ENCODE results near the gene TM9SF3. TPM values are rescaled to one million over a fixed set of nuclear protein-coding genes. Genes with fewer than 3 reads are reported as not detected.

The TM9SF3 gene
- total RNA-seq, 1 donor from 2014 or later, result 192 TPM

DNA sequence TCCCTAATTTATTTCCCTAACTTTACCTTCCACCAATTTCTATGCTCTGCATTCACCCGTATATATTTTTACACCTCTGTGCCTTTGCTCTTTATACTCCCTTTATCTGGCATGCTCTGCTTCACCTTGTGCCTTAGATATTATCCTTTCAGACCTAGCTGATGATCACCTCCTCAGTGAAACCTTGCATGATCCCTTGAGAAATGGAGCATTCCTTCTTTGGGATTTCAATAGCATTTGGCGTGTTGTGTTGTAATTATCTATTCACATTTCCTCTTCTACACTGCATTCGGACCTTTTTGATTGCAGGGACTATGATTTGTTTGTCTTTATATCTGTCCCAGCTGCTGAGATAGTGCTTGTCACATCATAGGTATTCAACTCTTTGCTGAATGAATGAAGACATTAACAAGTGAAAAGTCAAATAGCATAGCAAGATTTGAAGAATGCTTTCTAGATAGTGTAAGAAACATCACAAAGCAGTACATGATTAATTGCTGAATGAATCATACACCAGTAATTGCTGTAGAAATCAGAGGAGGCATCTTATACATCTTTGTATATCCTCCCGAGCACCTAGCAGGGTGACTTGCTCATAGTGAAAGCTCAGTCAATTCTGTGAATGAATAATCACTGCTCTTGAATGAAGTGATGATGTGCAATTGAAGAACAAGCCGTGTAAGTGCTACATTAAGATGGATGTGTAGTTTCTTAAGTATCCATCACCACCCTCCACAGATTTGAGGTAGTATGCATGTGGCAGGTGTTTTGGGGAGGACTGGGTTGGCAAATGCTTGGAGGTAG lies 2.0 kb upstream of the TM9SF3 start:
- Mint-ChIP-seq H3K27me3 (ENCODE audit: low read depth) (no peaks in the 10 kb centered on the region), H3K4me3 (ENCODE audit: unreplicated experiment) (no peak overlapping the region), H3K36me3 (ENCODE audit: low read depth) (no peaks in the 10 kb centered on the region), H3K9me3 (ENCODE audit: low read depth) (no peaks in the 10 kb centered on the region), H3K4me1 (ENCODE audit: low read depth) (peaks cover 16% of the 10 kb centered on the region), H3K27ac (ENCODE audit: unreplicated experiment) (no peak overlapping the region)
- no peak for TF ChIP-seq CTCF (IDR thresholded peaks at IDR 0.05)
- DNase-seq (ENCODE audit: low spot score), result no peak

DNA sequence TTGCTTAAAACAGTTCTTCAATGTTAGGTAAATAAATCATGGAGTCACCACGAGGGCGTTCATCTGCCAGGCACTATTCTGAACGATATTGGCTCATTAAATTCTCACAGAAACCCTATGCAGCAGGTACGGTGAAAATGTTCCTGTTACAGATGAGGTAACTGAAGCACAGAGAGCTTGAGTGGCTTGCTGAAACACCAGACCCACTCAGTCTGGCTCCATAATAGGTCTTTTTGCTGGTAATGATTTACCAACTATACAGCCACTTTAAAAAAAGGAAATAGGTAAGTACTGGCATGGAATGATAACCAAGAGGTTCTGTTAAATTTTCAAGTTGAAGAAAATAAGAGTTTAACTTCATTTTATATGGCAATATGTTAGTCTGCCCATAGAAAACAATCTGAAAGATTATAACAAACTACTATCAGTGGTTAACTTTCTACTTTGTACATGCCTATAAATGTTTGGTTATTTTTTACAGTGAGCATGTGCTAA lies 1.3 kb upstream of the TM9SF3 start:
- no peaks in the 10 kb centered on the region for H3K27me3 Mint-ChIP-seq (ENCODE audit: low read depth)
- no peak overlapping the region for H3K27ac Mint-ChIP-seq (ENCODE audit: unreplicated experiment)
- H3K9me3 Mint-ChIP-seq (ENCODE audit: low read depth), result no peaks in the 10 kb centered on the region
- peaks cover 21% of the 10 kb centered on the region for H3K4me1 Mint-ChIP-seq (ENCODE audit: low read depth)
- no peak for DNase-seq (ENCODE audit: low spot score)
- H3K4me3 Mint-ChIP-seq (ENCODE audit: unreplicated experiment), result no peak overlapping the region
- no peak for TF ChIP-seq CTCF (IDR thresholded peaks at IDR 0.05)
- no peaks in the 10 kb centered on the region for H3K36me3 Mint-ChIP-seq (ENCODE audit: low read depth)

GRCh38 chr10:96587264-96588059 lies 650 bp upstream of the TM9SF3 start:
- peak; percentile 0 for TF ChIP-seq CTCF (IDR thresholded peaks at IDR 0.05)
- Mint-ChIP-seq H3K36me3 (ENCODE audit: low read depth) (no peaks in the 10 kb centered on the region), H3K27me3 (ENCODE audit: low read depth) (no peaks in the 10 kb centered on the region), H3K9me3 (ENCODE audit: low read depth) (no peaks in the 10 kb centered on the region), H3K4me1 (ENCODE audit: low read depth) (peaks cover 27% of the 10 kb centered on the region), H3K4me3 (ENCODE audit: unreplicated experiment) (no peak overlapping the region), H3K27ac (ENCODE audit: unreplicated experiment) (no peak overlapping the region)
- no peak for DNase-seq (ENCODE audit: low spot score)

DNA sequence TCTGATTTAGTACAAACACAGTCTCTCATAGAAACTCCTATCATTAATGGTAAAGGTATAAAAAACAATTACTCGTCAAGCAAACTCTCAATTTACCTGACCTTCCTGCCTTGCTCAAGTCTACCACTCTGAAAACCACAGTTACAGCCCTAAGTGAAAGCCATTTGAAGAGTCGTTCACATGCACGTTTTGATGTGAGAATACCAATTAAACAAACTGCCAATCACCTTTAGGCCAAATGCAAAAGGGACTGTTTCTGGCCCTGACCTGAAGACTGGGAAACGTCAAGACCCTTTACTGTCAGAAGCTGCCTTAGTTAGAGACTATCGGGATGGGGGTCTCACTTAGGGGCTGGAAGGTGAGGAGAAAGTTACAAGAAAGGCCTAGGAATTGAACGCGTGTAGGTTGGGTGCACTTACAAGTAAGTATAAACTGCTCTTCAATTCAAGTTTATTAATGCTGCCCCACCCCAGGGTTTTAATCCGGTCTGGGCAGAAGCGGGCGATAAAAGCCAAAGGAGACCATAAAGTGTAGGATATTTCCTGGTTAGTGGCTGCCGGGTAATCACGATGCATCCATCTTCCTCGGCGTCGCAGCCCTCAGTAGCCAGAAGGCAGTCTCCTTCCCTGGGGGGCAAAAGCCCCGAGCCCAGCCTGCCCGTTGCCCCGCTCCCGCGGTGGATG lies 935 bp downstream of the TM9SF3 start:
- Mint-ChIP-seq H3K4me3 (ENCODE audit: unreplicated experiment) (peak overlapping the region; percentile 87), H3K27ac (ENCODE audit: unreplicated experiment) (peak overlapping the region; percentile 91), H3K36me3 (ENCODE audit: low read depth) (no peaks in the 10 kb centered on the region), H3K27me3 (ENCODE audit: low read depth) (no peaks in the 10 kb centered on the region), H3K9me3 (ENCODE audit: low read depth) (no peaks in the 10 kb centered on the region), H3K4me1 (ENCODE audit: low read depth) (peaks cover 39% of the 10 kb centered on the region)
- DNase-seq (ENCODE audit: low spot score), result no peak
- no peak for TF ChIP-seq CTCF (IDR thresholded peaks at IDR 0.05)

GRCh38 chr10:96584474-96584873 lies 2.3 kb downstream of the TM9SF3 start:
- Mint-ChIP-seq H3K27ac (ENCODE audit: unreplicated experiment) (no peak overlapping the region), H3K4me1 (ENCODE audit: low read depth) (peaks cover 53% of the 10 kb centered on the region), H3K36me3 (ENCODE audit: low read depth) (peaks cover 1% of the 10 kb centered on the region), H3K4me3 (ENCODE audit: unreplicated experiment) (peak overlapping the region; percentile 9), H3K9me3 (ENCODE audit: low read depth) (no peaks in the 10 kb centered on the region), H3K27me3 (ENCODE audit: low read depth) (no peaks in the 10 kb centered on the region)
- no peak for DNase-seq (ENCODE audit: low spot score)
- no peak for TF ChIP-seq CTCF (IDR thresholded peaks at IDR 0.05)
